Activated CD8-positive, alpha-beta T cell treated with anti-CD3 and anti-CD28 coated beads for 36 hours (primary cell): Measurements from ENCODE around the gene ROR2. TPM values are rescaled to one million over a fixed set of nuclear protein-coding genes. Genes with fewer than 3 reads are reported as not detected.

ENCODE experiments used
- ATAC-seq: fragments of 200-7000 bp; cut with Tn5 transposase; one replicate; pipeline ENCODE4 v1.10.0; 2021; ENCODE audit warnings: mild to moderate bottlenecking, moderate library complexity
- CTCF ChIA-PET: fragments of 350-600 bp; sonication (Branson Sonifier 250); formaldehyde crosslinking; loops from one replicate; lab custom pipeline; 2021; ENCODE audit warnings: antibody characterized with exemption; lab: Charles Lee
- POLR2A ChIA-PET: fragments of 350-600 bp; sonication (Branson Sonifier 250); formaldehyde crosslinking; loops from one replicate; lab custom pipeline; 2021; ENCODE audit warnings: antibody characterized with exemption; lab: Charles Lee
- DNase-seq: peaks from one replicate; pipeline ENCODE4 v3.0.0-alpha.2; 2020
- H3K27ac Mint-ChIP-seq: one replicate; pipeline ENCODE4 v1.8.0; 2021; ENCODE audit warnings: mild to moderate bottlenecking, mixed read lengths
- H3K27me3 Mint-ChIP-seq: one replicate; pipeline ENCODE4 v1.8.0; 2021; ENCODE audit warnings: mixed read lengths
- H3K36me3 Mint-ChIP-seq: one replicate; pipeline ENCODE4 v1.8.0; 2021; ENCODE audit warnings: low read depth, mixed read lengths
- H3K4me1 Mint-ChIP-seq: one replicate; pipeline ENCODE4 v1.8.0; 2021; ENCODE audit warnings: low read depth, mixed read lengths
- H3K4me3 Mint-ChIP-seq: one replicate; pipeline ENCODE4 v1.8.0; 2021; ENCODE audit warnings: mild to moderate bottlenecking, moderate library complexity, mixed read lengths
- H3K9me3 Mint-ChIP-seq: one replicate; pipeline ENCODE4 v1.8.0; 2021; ENCODE audit warnings: mixed read lengths
- CTCF ChIP-seq: fragments of 200-600 bp; IDR thresholded peaks from one replicate; pipeline ENCODE4 v1.8.0; 2022; ENCODE audit warnings: antibody characterized with exemption, mild to moderate bottlenecking
- intact Hi-C: fragments of 100-400 bp; cut with micrococcal nuclease; formaldehyde crosslinking; loops from one replicate; pipeline ENCODE4 v1.10.0; 2022
- total RNA-seq, 2 experiments: library from RNA; stranded (reverse); gene quantifications; one replicate each; pipeline ENCODE4 v1.2.3, GENCODE V29; 2021

The ROR2 gene
- total RNA-seq, 2 experiments from 2014 or later, result not detected

- ATAC-seq (no peak), DNase-seq (no peak)
- peaks cover 15% of the 10 kb centered on the region for H3K27me3 Mint-ChIP-seq
- no peak overlapping the region for H3K27ac Mint-ChIP-seq
- intact Hi-C loops, result no loop called here
- H3K4me1 Mint-ChIP-seq, result no peaks in the 10 kb centered on the region
- H3K9me3 Mint-ChIP-seq, result no peaks in the 10 kb centered on the region
- no peak overlapping the region for H3K4me3 Mint-ChIP-seq
- no peak for TF ChIP-seq CTCF
- no peaks in the 10 kb centered on the region for H3K36me3 Mint-ChIP-seq
- CTCF ChIA-PET, result no interaction called here
- POLR2A ChIA-PET, result no interaction called here
Measured at GRCh38 chr9:91972711-91973110, 22.7 kb upstream of the ROR2 start.

- no peaks in the 10 kb centered on the region for H3K9me3 Mint-ChIP-seq
- TF ChIP-seq CTCF, result no peak
- no peaks in the 10 kb centered on the region for H3K36me3 Mint-ChIP-seq
- ATAC-seq (no peak), DNase-seq (no peak)
- H3K4me1 Mint-ChIP-seq, result no peaks in the 10 kb centered on the region
- no peak overlapping the region for H3K27ac Mint-ChIP-seq
- ChIA-PET CTCF (no interaction called here), POLR2A (no interaction called here)
- H3K27me3 Mint-ChIP-seq, result peaks cover 17% of the 10 kb centered on the region
- intact Hi-C loops, result no loop called here
- no peak overlapping the region for H3K4me3 Mint-ChIP-seq
Measured at GRCh38 chr9:91972076-91972626, 22.1 kb upstream of the ROR2 start.

GRCh38 chr9:91967259-91967658 lies 17.2 kb upstream of the ROR2 start:
- ATAC-seq (no peak), DNase-seq (no peak)
- Mint-ChIP-seq H3K9me3 (no peaks in the 10 kb centered on the region), H3K36me3 (no peaks in the 10 kb centered on the region), H3K4me3 (no peak overlapping the region), H3K27me3 (peaks cover 24% of the 10 kb centered on the region), H3K4me1 (no peaks in the 10 kb centered on the region), H3K27ac (no peak overlapping the region)
- CTCF ChIA-PET, result interaction anchor here (2.3 kb wide), 1 partner anchor 12 kb away, joined by 10 read pairs; no protein-coding TSS in a partner anchor
- POLR2A ChIA-PET, result no interaction called here
- intact Hi-C loops, result no loop called here
- no peak for TF ChIP-seq CTCF

- Mint-ChIP-seq H3K4me3 (no peak overlapping the region), H3K9me3 (no peaks in the 10 kb centered on the region), H3K27ac (no peak overlapping the region), H3K27me3 (peaks cover 22% of the 10 kb centered on the region), H3K4me1 (no peaks in the 10 kb centered on the region), H3K36me3 (no peaks in the 10 kb centered on the region)
- no peak for TF ChIP-seq CTCF
- intact Hi-C loops, result no loop called here
- POLR2A ChIA-PET, result no interaction called here
- ATAC-seq, result no peak
- CTCF ChIA-PET, result no interaction called here
- no peak for DNase-seq
Measured at GRCh38 chr9:91966503-91966902, 16.5 kb upstream of the ROR2 start.

GRCh38 chr9:91963711-91964240 lies 13.7 kb upstream of the ROR2 start:
- Mint-ChIP-seq H3K4me3 (no peak overlapping the region), H3K27ac (no peak overlapping the region), H3K27me3 (peaks cover 12% of the 10 kb centered on the region), H3K36me3 (no peaks in the 10 kb centered on the region), H3K9me3 (peaks cover 5% of the 10 kb centered on the region), H3K4me1 (no peaks in the 10 kb centered on the region)
- DNase-seq, result no peak
- ATAC-seq, result no peak
- TF ChIP-seq CTCF, result no peak
- intact Hi-C loops, result no loop called here
- POLR2A ChIA-PET, result interaction anchor here (0.6 kb wide), 1 partner anchor 205 kb away, joined by 3 read pairs; no protein-coding TSS in a partner anchor
- CTCF ChIA-PET, result interaction anchor here (0.9 to 1.0 kb wide), 2 partner anchors 9 to 13 kb away, joined by 3 read pairs; no protein-coding TSS in a partner anchor
